ENCODE results near the gene FYN.

- TF ChIP-seq CTCF (IDR thresholded peaks at IDR 0.05; ENCODE audit: borderline replicate concordance, extremely low read depth, low read length, poor library complexity, severe bottlenecking) (no peak), EZH2 (IDR thresholded peaks at IDR 0.05; ENCODE audit: borderline replicate concordance, low read depth, low read length, severe bottlenecking) (no peak)
These were observed 81.0 kb downstream of the FYN start for GRCh38 chr6:111792241-111792640.
